ENCODE measurements around the gene NADSYN1. TPM values are rescaled to one million over a fixed set of nuclear protein-coding genes. Genes with fewer than 3 reads are reported as not detected.

The NADSYN1 gene
- total RNA-seq, 4 donors from 2014 or later: 183 to 349 (median 294) TPM

DNA sequence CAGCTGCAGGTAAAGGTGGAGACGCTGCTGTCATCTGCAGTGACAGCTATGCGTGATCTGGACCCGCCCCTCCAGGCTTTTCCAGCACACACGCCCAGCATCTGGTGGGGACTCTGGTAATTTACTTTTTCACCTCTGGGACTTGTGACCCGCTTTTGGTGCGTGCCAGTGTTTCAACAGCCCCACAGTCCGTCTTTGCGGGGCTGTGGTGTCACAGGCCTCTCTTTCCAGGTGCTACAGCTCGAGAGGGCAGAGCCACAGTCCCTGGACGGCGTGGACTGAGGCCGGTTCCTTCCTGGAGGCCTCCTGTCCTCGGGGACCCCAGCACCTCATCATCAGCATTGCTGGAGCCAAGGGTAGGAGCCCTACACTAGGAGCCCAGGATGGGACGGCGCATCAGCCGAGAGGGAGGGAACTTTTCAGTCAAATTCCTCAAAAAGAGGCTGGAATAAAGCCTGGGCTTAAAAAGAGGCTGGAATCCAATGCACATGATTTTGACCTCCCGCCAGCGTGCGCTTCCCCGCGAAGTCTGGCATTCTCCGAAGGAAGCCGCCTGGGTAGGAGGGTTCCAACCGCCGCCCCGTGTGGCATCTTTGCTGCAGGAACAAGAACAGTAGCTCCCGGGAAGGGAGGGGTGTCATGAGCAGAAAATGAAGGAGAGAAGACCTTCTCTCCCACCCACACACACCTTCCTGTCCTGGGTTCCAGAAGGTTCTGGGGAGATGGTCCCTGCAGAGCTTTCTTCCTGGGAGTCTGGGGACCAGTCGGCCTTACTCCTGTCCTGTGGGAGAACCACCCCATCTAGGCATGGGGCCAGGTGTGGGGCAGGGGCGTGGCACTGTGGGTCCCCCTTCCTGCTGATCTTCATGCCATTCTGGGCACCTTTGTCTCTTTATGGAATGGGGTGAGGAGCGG is 48.3 kb downstream of the NADSYN1 start:
- DNase-seq: no peak
- no peak overlapping the region for H3K27ac ChIP-seq
- TF ChIP-seq, protein P1, sequence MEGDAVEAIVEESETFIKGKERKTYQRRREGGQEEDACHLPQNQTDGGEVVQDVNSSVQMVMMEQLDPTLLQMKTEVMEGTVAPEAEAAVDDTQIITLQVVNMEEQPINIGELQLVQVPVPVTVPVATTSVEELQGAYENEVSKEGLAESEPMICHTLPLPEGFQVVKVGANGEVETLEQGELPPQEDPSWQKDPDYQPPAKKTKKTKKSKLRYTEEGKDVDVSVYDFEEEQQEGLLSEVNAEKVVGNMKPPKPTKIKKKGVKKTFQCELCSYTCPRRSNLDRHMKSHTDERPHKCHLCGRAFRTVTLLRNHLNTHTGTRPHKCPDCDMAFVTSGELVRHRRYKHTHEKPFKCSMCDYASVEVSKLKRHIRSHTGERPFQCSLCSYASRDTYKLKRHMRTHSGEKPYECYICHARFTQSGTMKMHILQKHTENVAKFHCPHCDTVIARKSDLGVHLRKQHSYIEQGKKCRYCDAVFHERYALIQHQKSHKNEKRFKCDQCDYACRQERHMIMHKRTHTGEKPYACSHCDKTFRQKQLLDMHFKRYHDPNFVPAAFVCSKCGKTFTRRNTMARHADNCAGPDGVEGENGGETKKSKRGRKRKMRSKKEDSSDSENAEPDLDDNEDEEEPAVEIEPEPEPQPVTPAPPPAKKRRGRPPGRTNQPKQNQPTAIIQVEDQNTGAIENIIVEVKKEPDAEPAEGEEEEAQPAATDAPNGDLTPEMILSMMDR (IDR thresholded peaks at IDR 0.05): no peak
- no peak for TF ChIP-seq POLR2A (IDR thresholded peaks at IDR 0.05)
- no peak overlapping the region for H3K4me3 ChIP-seq
- no peaks in the 10 kb centered on the region for H3K9me3 ChIP-seq
- no peaks in the 10 kb centered on the region for H3K4me1 ChIP-seq
- H3K36me3 ChIP-seq: peaks cover 0 to 89% (median 0%) of the 10 kb centered on the region in 3 donors
- no peaks in the 10 kb centered on the region for H3K27me3 ChIP-seq

DNA sequence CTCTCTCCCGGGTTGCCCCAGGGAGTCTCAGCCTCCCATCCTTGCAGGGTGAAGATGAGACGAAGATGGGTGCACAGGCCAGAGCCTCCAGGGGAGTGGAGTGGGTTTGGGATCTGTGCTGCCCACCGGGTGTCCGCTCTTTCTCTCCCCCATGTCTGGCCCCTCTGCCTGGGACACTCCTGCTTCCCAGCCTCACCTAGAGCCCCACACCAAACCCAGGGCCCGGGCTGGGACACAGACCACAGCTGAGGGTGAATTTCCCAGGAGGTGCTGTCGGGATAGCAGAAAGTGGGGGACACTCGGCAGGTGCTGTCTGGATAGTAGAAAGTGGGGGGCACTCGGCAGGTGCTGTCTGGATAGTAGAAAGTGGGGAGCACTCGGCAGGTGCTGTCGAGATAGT is 49.0 kb downstream of the NADSYN1 start:
- peaks cover 0 to 83% (median 0%) of the 10 kb centered on the region in 3 donors for H3K36me3 ChIP-seq

DNA sequence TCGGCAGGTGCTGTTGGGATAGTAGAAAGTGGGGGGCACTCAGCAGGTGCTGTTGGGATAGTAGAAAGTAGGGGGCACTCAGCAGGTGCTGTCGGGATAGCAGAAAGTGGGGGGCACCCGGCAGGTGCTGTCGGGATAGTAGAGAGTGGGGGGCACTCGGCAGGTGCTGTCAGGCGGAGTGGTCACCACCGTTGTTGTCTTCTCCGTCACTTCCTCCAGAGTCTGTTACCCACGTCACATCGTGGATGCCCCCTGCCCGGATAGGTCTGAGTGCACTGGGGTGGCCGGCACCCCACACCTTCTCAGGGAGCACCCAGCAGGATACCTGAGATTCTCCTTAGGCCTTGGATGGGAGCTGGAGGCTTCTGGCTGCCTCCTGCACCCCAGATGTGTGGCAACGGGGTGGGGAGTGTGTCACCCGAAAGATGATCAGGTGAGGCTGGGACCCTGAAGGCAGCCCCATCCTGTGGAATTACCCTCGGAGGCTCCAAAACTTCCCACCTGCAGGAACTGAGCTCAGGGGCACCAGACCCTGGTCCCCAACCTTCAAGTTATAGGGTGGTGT is 50.0 kb downstream of the NADSYN1 start:
- peaks cover 0 to 4% (median 0%) of the 10 kb centered on the region in 4 donors for H3K9me3 ChIP-seq

More for the DNA sequence above, 49.0 kb downstream of the NADSYN1 start:
- Histone ChIP-seq H3K9me3 (no peaks in the 10 kb centered on the region), H3K4me1 (no peaks in the 10 kb centered on the region), H3K27me3 (no peaks in the 10 kb centered on the region), H3K4me3 (no peak overlapping the region), H3K27ac (no peak overlapping the region)
- DNase-seq: no peak
- TF ChIP-seq, protein P1 (IDR thresholded peaks at IDR 0.05): no peak

DNA sequence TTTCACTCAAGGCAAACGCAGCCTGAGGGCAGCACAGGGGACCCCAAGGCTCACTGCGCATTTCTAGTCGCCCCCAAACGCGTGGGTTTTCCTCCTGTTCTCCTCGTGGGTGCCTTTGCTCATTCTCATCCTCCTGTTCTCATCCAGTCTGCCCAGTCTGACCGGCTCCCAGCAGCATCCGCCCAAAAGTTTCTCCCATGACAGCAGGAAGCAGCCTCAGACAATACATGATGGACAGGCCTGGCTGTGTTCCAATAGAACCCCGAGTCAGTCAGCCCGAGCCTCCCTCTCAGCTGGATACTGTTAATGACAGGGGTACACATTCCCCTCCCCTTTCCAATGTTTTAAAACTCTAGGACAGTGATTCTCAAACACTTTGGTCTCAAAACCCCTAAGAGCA is 51.5 kb downstream of the NADSYN1 start:
- H3K4me3 ChIP-seq: no peak overlapping the region
- no peaks in the 10 kb centered on the region for H3K4me1 ChIP-seq
- H3K36me3 ChIP-seq: peaks cover 0 to 58% (median 0%) of the 10 kb centered on the region in 3 donors

More for the DNA sequence above, 50.0 kb downstream of the NADSYN1 start:
- no peaks in the 10 kb centered on the region for H3K4me1 ChIP-seq
- H3K4me3 ChIP-seq: no peak overlapping the region
- DNase-seq: no peak
- TF ChIP-seq, protein P1 (IDR thresholded peaks at IDR 0.05): no peak
- TF ChIP-seq POLR2A (IDR thresholded peaks at IDR 0.05): no peak
- no peak overlapping the region for H3K27ac ChIP-seq
- H3K36me3 ChIP-seq: peaks cover 0 to 74% (median 0%) of the 10 kb centered on the region in 3 donors
- no peaks in the 10 kb centered on the region for H3K27me3 ChIP-seq

DNA sequence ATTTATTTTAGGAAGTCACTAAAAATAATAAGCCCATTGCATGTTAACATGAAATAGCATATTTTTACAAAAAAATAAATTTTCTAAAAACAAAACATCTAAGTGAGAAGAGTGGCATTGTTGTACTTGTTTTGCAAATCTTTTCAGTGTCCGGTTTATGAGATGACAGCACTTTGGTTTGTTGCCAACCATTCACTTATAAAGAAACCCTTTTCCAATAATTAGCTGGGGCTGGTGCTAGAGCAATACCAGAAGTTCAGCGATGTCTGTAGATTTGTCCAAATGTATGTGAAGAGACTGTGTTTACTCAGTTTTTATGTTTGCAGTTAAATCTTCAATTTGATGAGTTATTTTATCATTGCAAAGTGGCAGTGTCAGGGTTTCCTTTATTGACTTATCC is 52.0 kb downstream of the NADSYN1 start:
- Histone ChIP-seq H3K27ac (no peak overlapping the region), H3K4me1 (no peaks in the 10 kb centered on the region), H3K9me3 (peaks cover 0 to 5% (median 2%) of the 10 kb centered on the region in 4 donors), H3K4me3 (no peak overlapping the region), H3K27me3 (no peaks in the 10 kb centered on the region), H3K36me3 (peaks cover 0 to 54% (median 0%) of the 10 kb centered on the region in 3 donors)
- no peak for TF ChIP-seq POLR2A (IDR thresholded peaks at IDR 0.05)
- TF ChIP-seq, protein P1 (IDR thresholded peaks at IDR 0.05): no peak
- no peak for DNase-seq

More for the DNA sequence above, 51.5 kb downstream of the NADSYN1 start:
- H3K27ac ChIP-seq: no peak overlapping the region
- DNase-seq: peak in 1 of 3 donors; percentile 21
- H3K27me3 ChIP-seq: no peaks in the 10 kb centered on the region
- peaks cover 0 to 4% (median under 1%) of the 10 kb centered on the region in 4 donors for H3K9me3 ChIP-seq
- TF ChIP-seq, protein P1 (IDR thresholded peaks at IDR 0.05): no peak
- no peak for TF ChIP-seq POLR2A (IDR thresholded peaks at IDR 0.05)
